ENCODE data around the gene RPP25.

RPP25 gene

DNA sequence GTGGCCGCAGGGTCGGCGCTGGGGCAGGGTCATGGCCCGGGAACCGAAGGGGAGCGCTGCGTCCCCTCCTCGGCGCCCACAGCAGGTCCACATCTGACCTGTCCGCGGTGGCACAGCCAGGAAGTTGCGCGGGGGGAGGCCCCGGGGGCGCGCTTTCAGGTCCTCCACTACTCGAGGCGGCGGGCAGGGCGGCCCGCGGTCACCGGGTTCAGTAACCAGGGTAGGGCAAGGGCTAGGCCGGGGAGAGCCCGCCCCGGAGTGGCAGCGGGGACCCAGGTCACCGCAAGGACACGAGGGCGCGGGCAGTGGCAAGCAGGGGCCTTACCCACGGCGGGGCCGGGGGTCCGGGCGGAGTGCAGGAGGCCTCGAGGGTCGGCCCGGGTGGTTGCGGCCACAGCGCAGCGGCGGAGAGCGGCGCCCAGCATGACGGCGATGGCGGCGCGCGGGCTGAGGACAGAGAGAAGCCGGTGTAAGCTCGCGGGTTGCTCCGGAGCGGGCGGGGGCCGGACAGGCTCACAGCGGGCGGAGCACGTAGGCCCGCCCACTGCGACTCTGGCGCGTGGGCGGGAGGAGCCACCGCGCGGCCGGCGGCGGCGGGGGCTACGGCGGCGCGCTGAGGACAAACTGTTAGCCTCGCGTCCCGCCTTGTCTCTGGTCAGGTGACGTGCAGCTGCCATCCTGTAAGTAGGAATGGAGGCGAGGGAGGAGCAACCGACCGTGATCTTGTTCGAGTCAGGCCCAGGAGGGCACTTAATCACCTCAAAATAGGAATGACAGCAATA, 18.8 kb downstream of the RPP25 start, which contains the start of gene COX5A (continued):
- TF ChIP-seq, protein P1, sequence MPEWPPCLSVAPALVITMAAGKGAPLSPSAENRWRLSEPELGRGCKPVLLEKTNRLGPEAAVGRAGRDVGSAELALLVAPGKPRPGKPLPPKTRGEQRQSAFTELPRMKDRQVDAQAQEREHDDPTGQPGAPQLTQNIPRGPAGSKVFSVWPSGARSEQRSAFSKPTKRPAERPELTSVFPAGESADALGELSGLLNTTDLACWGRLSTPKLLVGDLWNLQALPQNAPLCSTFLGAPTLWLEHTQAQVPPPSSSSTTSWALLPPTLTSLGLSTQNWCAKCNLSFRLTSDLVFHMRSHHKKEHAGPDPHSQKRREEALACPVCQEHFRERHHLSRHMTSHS (tag by site-specific recombination; IDR thresholded peaks at IDR 0.05): no peak; the same call in 1 of the 2 replicates
- TF ChIP-seq ZNF629 (tag by site-specific recombination; IDR thresholded peaks at IDR 0.05): peak; percentile 9; the same call in 1 of the 2 replicates
- TF ChIP-seq ZNF248 (tag by site-specific recombination; IDR thresholded peaks at IDR 0.05): no peak
- TF ChIP-seq ZNF654 (tag by site-specific recombination; IDR thresholded peaks at IDR 0.05; ENCODE audit: low read depth): no peak
- TF ChIP-seq, protein P2, sequence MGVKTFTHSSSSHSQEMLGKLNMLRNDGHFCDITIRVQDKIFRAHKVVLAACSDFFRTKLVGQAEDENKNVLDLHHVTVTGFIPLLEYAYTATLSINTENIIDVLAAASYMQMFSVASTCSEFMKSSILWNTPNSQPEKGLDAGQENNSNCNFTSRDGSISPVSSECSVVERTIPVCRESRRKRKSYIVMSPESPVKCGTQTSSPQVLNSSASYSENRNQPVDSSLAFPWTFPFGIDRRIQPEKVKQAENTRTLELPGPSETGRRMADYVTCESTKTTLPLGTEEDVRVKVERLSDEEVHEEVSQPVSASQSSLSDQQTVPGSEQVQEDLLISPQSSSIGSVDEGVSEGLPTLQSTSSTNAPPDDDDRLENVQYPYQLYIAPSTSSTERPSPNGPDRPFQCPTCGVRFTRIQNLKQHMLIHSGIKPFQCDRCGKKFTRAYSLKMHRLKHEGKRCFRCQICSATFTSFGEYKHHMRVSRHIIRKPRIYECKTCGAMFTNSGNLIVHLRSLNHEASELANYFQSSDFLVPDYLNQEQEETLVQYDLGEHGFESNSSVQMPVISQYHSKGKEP (tag by site-specific recombination; IDR thresholded peaks at IDR 0.05): peak; percentile 80; the same call in 1 of the 2 replicates
- no peak for TF ChIP-seq ZNF202 (tag by site-specific recombination; IDR thresholded peaks at IDR 0.05; ENCODE audit: borderline replicate concordance)
- no peak for TF ChIP-seq ZNF112 (tag by site-specific recombination; IDR thresholded peaks at IDR 0.05)
- no peak for TF ChIP-seq MEIS1 (CRISPR knock-in tag; IDR thresholded peaks at IDR 0.05; ENCODE audit: borderline replicate concordance)
- TF ChIP-seq SP3 (tag by site-specific recombination; IDR thresholded peaks at IDR 0.05): peak; percentile 67
- no peak for TF ChIP-seq ZNF274 (IDR thresholded peaks at IDR 0.05; ENCODE audit: low read length)
- TF ChIP-seq ZNF274 (tag by site-specific recombination; IDR thresholded peaks at IDR 0.05; ENCODE audit: borderline replicate concordance): no peak
- TF ChIP-seq, protein P3, sequence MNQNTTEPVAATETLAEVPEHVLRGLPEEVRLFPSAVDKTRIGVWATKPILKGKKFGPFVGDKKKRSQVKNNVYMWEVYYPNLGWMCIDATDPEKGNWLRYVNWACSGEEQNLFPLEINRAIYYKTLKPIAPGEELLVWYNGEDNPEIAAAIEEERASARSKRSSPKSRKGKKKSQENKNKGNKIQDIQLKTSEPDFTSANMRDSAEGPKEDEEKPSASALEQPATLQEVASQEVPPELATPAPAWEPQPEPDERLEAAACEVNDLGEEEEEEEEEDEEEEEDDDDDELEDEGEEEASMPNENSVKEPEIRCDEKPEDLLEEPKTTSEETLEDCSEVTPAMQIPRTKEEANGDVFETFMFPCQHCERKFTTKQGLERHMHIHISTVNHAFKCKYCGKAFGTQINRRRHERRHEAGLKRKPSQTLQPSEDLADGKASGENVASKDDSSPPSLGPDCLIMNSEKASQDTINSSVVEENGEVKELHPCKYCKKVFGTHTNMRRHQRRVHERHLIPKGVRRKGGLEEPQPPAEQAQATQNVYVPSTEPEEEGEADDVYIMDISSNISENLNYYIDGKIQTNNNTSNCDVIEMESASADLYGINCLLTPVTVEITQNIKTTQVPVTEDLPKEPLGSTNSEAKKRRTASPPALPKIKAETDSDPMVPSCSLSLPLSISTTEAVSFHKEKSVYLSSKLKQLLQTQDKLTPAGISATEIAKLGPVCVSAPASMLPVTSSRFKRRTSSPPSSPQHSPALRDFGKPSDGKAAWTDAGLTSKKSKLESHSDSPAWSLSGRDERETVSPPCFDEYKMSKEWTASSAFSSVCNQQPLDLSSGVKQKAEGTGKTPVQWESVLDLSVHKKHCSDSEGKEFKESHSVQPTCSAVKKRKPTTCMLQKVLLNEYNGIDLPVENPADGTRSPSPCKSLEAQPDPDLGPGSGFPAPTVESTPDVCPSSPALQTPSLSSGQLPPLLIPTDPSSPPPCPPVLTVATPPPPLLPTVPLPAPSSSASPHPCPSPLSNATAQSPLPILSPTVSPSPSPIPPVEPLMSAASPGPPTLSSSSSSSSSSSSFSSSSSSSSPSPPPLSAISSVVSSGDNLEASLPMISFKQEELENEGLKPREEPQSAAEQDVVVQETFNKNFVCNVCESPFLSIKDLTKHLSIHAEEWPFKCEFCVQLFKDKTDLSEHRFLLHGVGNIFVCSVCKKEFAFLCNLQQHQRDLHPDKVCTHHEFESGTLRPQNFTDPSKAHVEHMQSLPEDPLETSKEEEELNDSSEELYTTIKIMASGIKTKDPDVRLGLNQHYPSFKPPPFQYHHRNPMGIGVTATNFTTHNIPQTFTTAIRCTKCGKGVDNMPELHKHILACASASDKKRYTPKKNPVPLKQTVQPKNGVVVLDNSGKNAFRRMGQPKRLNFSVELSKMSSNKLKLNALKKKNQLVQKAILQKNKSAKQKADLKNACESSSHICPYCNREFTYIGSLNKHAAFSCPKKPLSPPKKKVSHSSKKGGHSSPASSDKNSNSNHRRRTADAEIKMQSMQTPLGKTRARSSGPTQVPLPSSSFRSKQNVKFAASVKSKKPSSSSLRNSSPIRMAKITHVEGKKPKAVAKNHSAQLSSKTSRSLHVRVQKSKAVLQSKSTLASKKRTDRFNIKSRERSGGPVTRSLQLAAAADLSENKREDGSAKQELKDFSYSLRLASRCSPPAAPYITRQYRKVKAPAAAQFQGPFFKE (tag by site-specific recombination; IDR thresholded peaks at IDR 0.05; ENCODE audit: borderline replicate concordance): no peak
- no peak for TF ChIP-seq HOXC10 (CRISPR knock-in tag; IDR thresholded peaks at IDR 0.05)
- no peak for TF ChIP-seq TRIM28 (IDR thresholded peaks at IDR 0.05; ENCODE audit: borderline replicate concordance, low read length)
- TF ChIP-seq, protein P4, sequence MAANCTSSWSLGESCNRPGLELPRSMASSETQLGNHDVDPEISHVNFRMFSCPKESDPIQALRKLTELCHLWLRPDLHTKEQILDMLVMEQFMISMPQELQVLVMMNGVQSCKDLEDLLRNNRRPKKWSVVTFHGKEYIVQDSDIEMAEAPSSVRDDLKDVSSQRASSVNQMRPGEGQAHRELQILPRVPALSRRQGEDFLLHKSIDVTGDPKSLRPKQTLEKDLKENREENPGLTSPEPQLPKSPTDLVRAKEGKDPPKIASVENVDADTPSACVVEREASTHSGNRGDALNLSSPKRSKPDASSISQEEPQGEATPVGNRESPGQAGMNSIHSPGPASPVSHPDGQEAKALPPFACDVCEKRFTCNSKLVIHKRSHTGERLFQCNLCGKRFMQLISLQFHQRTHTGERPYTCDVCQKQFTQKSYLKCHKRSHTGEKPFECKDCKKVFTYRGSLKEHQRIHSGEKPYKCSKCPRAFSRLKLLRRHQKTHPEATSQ (tag by site-specific recombination; IDR thresholded peaks at IDR 0.05): peak; percentile 96
- peak; percentile 94 for TF ChIP-seq ZFHX2 (tag by site-specific recombination; conservative IDR thresholded peaks at IDR 0.05)
- TF ChIP-seq, protein P5, sequence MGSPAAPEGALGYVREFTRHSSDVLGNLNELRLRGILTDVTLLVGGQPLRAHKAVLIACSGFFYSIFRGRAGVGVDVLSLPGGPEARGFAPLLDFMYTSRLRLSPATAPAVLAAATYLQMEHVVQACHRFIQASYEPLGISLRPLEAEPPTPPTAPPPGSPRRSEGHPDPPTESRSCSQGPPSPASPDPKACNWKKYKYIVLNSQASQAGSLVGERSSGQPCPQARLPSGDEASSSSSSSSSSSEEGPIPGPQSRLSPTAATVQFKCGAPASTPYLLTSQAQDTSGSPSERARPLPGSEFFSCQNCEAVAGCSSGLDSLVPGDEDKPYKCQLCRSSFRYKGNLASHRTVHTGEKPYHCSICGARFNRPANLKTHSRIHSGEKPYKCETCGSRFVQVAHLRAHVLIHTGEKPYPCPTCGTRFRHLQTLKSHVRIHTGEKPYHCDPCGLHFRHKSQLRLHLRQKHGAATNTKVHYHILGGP (tag by site-specific recombination; IDR thresholded peaks at IDR 0.05): no peak
- TF ChIP-seq, protein P6, sequence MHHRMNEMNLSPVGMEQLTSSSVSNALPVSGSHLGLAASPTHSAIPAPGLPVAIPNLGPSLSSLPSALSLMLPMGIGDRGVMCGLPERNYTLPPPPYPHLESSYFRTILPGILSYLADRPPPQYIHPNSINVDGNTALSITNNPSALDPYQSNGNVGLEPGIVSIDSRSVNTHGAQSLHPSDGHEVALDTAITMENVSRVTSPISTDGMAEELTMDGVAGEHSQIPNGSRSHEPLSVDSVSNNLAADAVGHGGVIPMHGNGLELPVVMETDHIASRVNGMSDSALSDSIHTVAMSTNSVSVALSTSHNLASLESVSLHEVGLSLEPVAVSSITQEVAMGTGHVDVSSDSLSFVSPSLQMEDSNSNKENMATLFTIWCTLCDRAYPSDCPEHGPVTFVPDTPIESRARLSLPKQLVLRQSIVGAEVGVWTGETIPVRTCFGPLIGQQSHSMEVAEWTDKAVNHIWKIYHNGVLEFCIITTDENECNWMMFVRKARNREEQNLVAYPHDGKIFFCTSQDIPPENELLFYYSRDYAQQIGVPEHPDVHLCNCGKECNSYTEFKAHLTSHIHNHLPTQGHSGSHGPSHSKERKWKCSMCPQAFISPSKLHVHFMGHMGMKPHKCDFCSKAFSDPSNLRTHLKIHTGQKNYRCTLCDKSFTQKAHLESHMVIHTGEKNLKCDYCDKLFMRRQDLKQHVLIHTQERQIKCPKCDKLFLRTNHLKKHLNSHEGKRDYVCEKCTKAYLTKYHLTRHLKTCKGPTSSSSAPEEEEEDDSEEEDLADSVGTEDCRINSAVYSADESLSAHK (tag by site-specific recombination; IDR thresholded peaks at IDR 0.05): no peak
- TF ChIP-seq, protein P7, sequence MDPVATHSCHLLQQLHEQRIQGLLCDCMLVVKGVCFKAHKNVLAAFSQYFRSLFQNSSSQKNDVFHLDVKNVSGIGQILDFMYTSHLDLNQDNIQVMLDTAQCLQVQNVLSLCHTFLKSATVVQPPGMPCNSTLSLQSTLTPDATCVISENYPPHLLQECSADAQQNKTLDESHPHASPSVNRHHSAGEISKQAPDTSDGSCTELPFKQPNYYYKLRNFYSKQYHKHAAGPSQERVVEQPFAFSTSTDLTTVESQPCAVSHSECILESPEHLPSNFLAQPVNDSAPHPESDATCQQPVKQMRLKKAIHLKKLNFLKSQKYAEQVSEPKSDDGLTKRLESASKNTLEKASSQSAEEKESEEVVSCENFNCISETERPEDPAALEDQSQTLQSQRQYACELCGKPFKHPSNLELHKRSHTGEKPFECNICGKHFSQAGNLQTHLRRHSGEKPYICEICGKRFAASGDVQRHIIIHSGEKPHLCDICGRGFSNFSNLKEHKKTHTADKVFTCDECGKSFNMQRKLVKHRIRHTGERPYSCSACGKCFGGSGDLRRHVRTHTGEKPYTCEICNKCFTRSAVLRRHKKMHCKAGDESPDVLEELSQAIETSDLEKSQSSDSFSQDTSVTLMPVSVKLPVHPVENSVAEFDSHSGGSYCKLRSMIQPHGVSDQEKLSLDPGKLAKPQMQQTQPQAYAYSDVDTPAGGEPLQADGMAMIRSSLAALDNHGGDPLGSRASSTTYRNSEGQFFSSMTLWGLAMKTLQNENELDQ (tag by site-specific recombination; IDR thresholded peaks at IDR 0.05; ENCODE audit: low read depth): no peak
- peak; percentile 92 for TF ChIP-seq ZSCAN30 (tag by site-specific recombination; IDR thresholded peaks at IDR 0.05)
- TF ChIP-seq, protein P8, sequence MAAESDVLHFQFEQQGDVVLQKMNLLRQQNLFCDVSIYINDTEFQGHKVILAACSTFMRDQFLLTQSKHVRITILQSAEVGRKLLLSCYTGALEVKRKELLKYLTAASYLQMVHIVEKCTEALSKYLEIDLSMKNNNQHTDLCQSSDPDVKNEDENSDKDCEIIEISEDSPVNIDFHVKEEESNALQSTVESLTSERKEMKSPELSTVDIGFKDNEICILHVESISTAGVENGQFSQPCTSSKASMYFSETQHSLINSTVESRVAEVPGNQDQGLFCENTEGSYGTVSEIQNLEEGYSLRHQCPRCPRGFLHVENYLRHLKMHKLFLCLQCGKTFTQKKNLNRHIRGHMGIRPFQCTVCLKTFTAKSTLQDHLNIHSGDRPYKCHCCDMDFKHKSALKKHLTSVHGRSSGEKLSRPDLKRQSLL (tag by site-specific recombination; IDR thresholded peaks at IDR 0.05): peak; percentile 64; the same call in 1 of the 2 replicates

Data from HEK293 (cell line).